SK-N-SH treated with all-trans-retinoic acid at 6 μM for 48 hours (cell line): Measurements from ENCODE around the gene ELK1.

Experiments
- ATAC-seq: fragments of 200-7000 bp; cut with Tn5 transposase; 3 replicates; pipeline ENCODE4 v1.9.1; 2020; ENCODE audit warnings: mild to moderate bottlenecking, moderate library complexity
- ARNTL ChIP-seq: fragments of 450-650 bp; formaldehyde crosslinking; IDR thresholded peaks from 2 replicates; pipeline ENCODE4 v1.5.0; 2020; ENCODE audit warnings: low read depth, mild to moderate bottlenecking, moderate library complexity, borderline replicate concordance
- BACH2 ChIP-seq: fragments of 250-450 bp; sonication (Bioruptor Pico); IDR thresholded peaks from 2 replicates; pipeline ENCODE4 v1.9.0; 2021; ENCODE audit warnings: mild to moderate bottlenecking, borderline replicate concordance
- CREB5 ChIP-seq: fragments of 250-450 bp; sonication (Bioruptor Pico); IDR thresholded peaks from 2 replicates; pipeline ENCODE4 v1.5.1; 2020; ENCODE audit warnings: low read depth, mild to moderate bottlenecking, moderate library complexity
- CSDC2 ChIP-seq: fragments of 250-450 bp; sonication (Bioruptor Pico); IDR thresholded peaks from 2 replicates; pipeline ENCODE4 v1.5.0; 2020; ENCODE audit warnings: mild to moderate bottlenecking, moderate library complexity
- GLIS3 ChIP-seq: fragments of 250-450 bp; sonication (Bioruptor Pico); IDR thresholded peaks from 2 replicates; pipeline ENCODE4 v1.5.0; 2020; ENCODE audit warnings: mild to moderate bottlenecking, moderate library complexity
- ISL1 ChIP-seq: fragments of 250-450 bp; sonication (Bioruptor Pico); IDR thresholded peaks from 2 replicates; pipeline ENCODE4 v2.1.2; 2022; ENCODE audit warnings: mild to moderate bottlenecking, moderate library complexity
- PATZ1 ChIP-seq: fragments of 250-450 bp; sonication (Bioruptor Pico); IDR thresholded peaks from 2 replicates; pipeline ENCODE4 v1.8.0; 2020; ENCODE audit warnings: mild to moderate bottlenecking, moderate library complexity, borderline replicate concordance
- PPARA ChIP-seq: fragments of 250-450 bp; sonication (Bioruptor Pico); IDR thresholded peaks from 2 replicates; pipeline ENCODE4 v1.5.0; 2020; ENCODE audit warnings: mild to moderate bottlenecking, borderline replicate concordance
- RARB ChIP-seq: fragments of 250-450 bp; sonication (Bioruptor Pico); IDR thresholded peaks from 2 replicates; pipeline ENCODE4 v1.8.0; 2021; ENCODE audit warnings: mild to moderate bottlenecking, moderate library complexity
- SNAI2 ChIP-seq: fragments of 250-450 bp; sonication (Bioruptor Pico); IDR thresholded peaks from 2 replicates; pipeline ENCODE4 v1.5.0; 2020; ENCODE audit warnings: mild to moderate bottlenecking, moderate library complexity
- TCF4 ChIP-seq: fragments of 250-450 bp; sonication (Bioruptor Pico); IDR thresholded peaks from 2 replicates; pipeline ENCODE4 v1.8.0; 2021; ENCODE audit warnings: mild to moderate bottlenecking, moderate library complexity, borderline replicate concordance
- TOX ChIP-seq: fragments of 250-450 bp; sonication (Bioruptor Pico); IDR thresholded peaks from 2 replicates; pipeline ENCODE4 v1.8.0; 2021; ENCODE audit warnings: mild to moderate bottlenecking, moderate library complexity, borderline replicate concordance
- ZFP3 ChIP-seq: fragments of 250-450 bp; sonication (Bioruptor Pico); IDR thresholded peaks from 2 replicates; pipeline ENCODE4 v1.5.0; 2020; ENCODE audit warnings: mild to moderate bottlenecking, moderate library complexity
- TF ChIP-seq, protein P1 (sequence below): fragments of 250-450 bp; sonication (Bioruptor Pico); IDR thresholded peaks from 2 replicates; pipeline ENCODE4 v1.8.0; 2021; ENCODE audit warnings: low read depth, mild to moderate bottlenecking, moderate library complexity, borderline replicate concordance
- TF ChIP-seq, protein P2 (sequence below): fragments of 250-450 bp; sonication (Bioruptor Pico); IDR thresholded peaks from 2 replicates; pipeline ENCODE4 v1.5.0; 2020; ENCODE audit warnings: mild to moderate bottlenecking, moderate library complexity

The ELK1 gene

GRCh38 chrX:47638816-47639215, 11.5 kb downstream of the ELK1 start:
- no peak for ATAC-seq

DNA sequence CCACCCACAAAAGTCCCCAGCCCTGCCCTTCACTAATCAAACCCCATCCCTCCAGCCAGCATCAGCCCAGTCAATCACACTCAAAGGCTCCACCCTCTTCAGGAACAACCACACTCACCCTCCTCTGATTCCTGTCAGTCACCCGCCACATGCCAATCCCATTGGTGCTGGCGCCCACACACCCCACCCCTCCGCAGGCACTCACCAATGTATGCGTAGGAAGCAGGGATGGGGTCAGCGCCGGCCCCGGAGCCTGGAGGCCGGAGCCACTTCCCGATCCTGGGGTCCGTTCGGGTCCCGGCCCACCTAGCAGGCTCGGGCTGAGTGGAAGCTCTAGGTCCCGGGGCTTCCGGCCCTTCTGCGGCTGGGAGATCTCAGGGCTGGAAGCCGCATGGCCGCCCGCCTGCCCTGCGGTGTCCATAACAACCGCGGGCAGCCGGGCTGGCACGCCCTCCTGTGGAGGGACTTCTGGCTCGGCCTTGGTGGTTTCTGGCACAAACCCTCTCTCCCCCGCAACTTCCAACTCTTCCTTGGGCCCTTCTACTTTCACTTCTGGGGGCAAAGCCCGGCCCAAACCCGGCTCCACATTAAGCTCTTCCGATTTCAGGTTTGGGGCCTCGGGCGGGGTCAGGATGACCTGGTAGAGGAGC, 12.7 kb downstream of the ELK1 start:
- ATAC-seq = peak; percentile 78

More at GRCh38 chrX:47638816-47639215, 11.5 kb downstream of the ELK1 start:
- TF ChIP-seq SNAI2 (CRISPR knock-in tag) = no peak
- no peak for TF ChIP-seq TOX (CRISPR knock-in tag)

GRCh38 chrX:47634871-47635575, 15.3 kb downstream of the ELK1 start:
- TF ChIP-seq ZFP3 (CRISPR knock-in tag) (no peak), PPARA (no peak), ARNTL (CRISPR knock-in tag) (no peak), TCF4 (no peak), PATZ1 (no peak), RARB (CRISPR knock-in tag) (no peak), BACH2 (CRISPR knock-in tag) (no peak), TOX (CRISPR knock-in tag) (no peak), ISL1 (no peak)
- TF ChIP-seq, protein P1, sequence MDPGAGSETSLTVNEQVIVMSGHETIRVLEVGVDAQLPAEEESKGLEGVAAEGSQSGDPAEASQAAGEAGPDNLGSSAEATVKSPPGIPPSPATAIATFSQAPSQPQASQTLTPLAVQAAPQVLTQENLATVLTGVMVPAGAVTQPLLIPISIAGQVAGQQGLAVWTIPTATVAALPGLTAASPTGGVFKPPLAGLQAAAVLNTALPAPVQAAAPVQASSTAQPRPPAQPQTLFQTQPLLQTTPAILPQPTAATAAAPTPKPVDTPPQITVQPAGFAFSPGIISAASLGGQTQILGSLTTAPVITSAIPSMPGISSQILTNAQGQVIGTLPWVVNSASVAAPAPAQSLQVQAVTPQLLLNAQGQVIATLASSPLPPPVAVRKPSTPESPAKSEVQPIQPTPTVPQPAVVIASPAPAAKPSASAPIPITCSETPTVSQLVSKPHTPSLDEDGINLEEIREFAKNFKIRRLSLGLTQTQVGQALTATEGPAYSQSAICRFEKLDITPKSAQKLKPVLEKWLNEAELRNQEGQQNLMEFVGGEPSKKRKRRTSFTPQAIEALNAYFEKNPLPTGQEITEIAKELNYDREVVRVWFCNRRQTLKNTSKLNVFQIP = no peak
- TF ChIP-seq, protein P2, sequence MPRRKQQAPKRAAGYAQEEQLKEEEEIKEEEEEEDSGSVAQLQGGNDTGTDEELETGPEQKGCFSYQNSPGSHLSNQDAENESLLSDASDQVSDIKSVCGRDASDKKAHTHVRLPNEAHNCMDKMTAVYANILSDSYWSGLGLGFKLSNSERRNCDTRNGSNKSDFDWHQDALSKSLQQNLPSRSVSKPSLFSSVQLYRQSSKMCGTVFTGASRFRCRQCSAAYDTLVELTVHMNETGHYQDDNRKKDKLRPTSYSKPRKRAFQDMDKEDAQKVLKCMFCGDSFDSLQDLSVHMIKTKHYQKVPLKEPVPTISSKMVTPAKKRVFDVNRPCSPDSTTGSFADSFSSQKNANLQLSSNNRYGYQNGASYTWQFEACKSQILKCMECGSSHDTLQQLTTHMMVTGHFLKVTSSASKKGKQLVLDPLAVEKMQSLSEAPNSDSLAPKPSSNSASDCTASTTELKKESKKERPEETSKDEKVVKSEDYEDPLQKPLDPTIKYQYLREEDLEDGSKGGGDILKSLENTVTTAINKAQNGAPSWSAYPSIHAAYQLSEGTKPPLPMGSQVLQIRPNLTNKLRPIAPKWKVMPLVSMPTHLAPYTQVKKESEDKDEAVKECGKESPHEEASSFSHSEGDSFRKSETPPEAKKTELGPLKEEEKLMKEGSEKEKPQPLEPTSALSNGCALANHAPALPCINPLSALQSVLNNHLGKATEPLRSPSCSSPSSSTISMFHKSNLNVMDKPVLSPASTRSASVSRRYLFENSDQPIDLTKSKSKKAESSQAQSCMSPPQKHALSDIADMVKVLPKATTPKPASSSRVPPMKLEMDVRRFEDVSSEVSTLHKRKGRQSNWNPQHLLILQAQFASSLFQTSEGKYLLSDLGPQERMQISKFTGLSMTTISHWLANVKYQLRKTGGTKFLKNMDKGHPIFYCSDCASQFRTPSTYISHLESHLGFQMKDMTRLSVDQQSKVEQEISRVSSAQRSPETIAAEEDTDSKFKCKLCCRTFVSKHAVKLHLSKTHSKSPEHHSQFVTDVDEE (CRISPR knock-in tag) = no peak
- no peak for ATAC-seq

More for the DNA sequence above, 12.7 kb downstream of the ELK1 start:
- no peak for TF ChIP-seq ISL1
- TF ChIP-seq SNAI2 (CRISPR knock-in tag) = no peak
- TF ChIP-seq, protein P1 = no peak
- no peak for TF ChIP-seq PPARA
- TF ChIP-seq BACH2 (CRISPR knock-in tag) = no peak
- TF ChIP-seq GLIS3 (CRISPR knock-in tag) = no peak
- no peak for TF ChIP-seq CSDC2
- no peak for TF ChIP-seq ZFP3 (CRISPR knock-in tag)
- no peak for TF ChIP-seq CREB5
- TF ChIP-seq, protein P2 (CRISPR knock-in tag) = no peak
- TF ChIP-seq RARB (CRISPR knock-in tag) = no peak
- TF ChIP-seq, all 23 proteins: peak for 0
